DOHH2 (cell line): ENCODE measurements around the gene RNF168.

Source experiments
- H3F3A ChIP-seq: fragments of 200-600 bp; sonication (generic), shearing (Covaris generic); 2 replicates; pipeline ENCODE4 v1.6.0; 2016; ENCODE audit warnings: antibody characterized with exemption, mild to moderate bottlenecking; ENCODE audit not compliant: control insufficient read depth, insufficient read depth
- H3K27ac ChIP-seq: fragments of 200-600 bp; sonication (generic); 2 replicates; pipeline ENCODE4 v1.5.1; 2014; ENCODE audit warnings: low read depth, mild to moderate bottlenecking, low read length, moderate library complexity
- H3K27me3 ChIP-seq: fragments of 200-600 bp; sonication (generic); 2 replicates; pipeline ENCODE4 v1.6.1; 2014; ENCODE audit warnings: mild to moderate bottlenecking, low read length, mixed read lengths; ENCODE audit not compliant: control insufficient read depth
- H3K36me3 ChIP-seq: fragments of 200-600 bp; sonication (generic); 2 replicates; pipeline ENCODE4 v1.6.1; 2014; ENCODE audit warnings: mild to moderate bottlenecking, low read length, moderate library complexity, mixed read lengths; ENCODE audit not compliant: control insufficient read depth
- H3K4me1 ChIP-seq: fragments of 200-600 bp; sonication (generic); 2 replicates; pipeline ENCODE4 v1.6.1; 2014; ENCODE audit warnings: mild to moderate bottlenecking, low read length, mixed read lengths; ENCODE audit not compliant: control insufficient read depth
- H3K4me2 ChIP-seq: fragments of 200-600 bp; sonication (generic); 2 replicates; pipeline ENCODE4 v1.6.0; 2014; ENCODE audit warnings: mild to moderate bottlenecking, low read length, moderate library complexity
- H3K4me3 ChIP-seq: fragments of 200-600 bp; sonication (generic); 2 replicates; pipeline ENCODE4 v1.5.1; 2014; ENCODE audit warnings: mild to moderate bottlenecking, low read length, mixed read lengths
- H3K79me2 ChIP-seq: fragments of 200-600 bp; sonication (generic); 2 replicates; pipeline ENCODE4 v1.6.1; 2014; ENCODE audit warnings: mild to moderate bottlenecking, low read length, mixed read lengths; ENCODE audit not compliant: control insufficient read depth
- H3K9me2 ChIP-seq: fragments of 200-600 bp; sonication (generic); replicated peaks from 2 replicates; pipeline ENCODE4 v1.6.1; 2014; ENCODE audit warnings: mild to moderate bottlenecking, low read length, mixed read lengths; ENCODE audit not compliant: control insufficient read depth
- H3K9me3 ChIP-seq: fragments of 200-600 bp; sonication (generic); 2 replicates; pipeline ENCODE4 v1.6.1; 2014; ENCODE audit warnings: antibody characterized with exemption, low read length, mixed read lengths; ENCODE audit not compliant: control insufficient read depth, insufficient read depth
- H4K20me1 ChIP-seq: fragments of 200-600 bp; sonication (generic); 2 replicates; pipeline ENCODE4 v1.6.0; 2014; ENCODE audit warnings: low read depth, mild to moderate bottlenecking, antibody characterized with exemption, low read length, moderate library complexity; ENCODE audit not compliant: control insufficient read depth, insufficient read depth
- CTCF ChIP-seq: fragments of 200-600 bp; sonication (generic); IDR thresholded peaks from one replicate; pipeline ENCODE4 v1.5.1; 2014; ENCODE audit warnings: antibody characterized with exemption, mild to moderate bottlenecking, low read depth, low read length; ENCODE audit not compliant: poor library complexity, severe bottlenecking
- EZH2phosphoT487 ChIP-seq: fragments of 200-600 bp; sonication (generic); IDR thresholded peaks from 2 replicates; pipeline ENCODE4 v1.6.1; 2017; ENCODE audit warnings: borderline replicate concordance, mild to moderate bottlenecking, antibody characterized with exemption, low read length, moderate library complexity, mixed read lengths

Gene RNF168

GRCh38 chr3:196517919-196518318, 14.4 kb upstream of the RNF168 start:
- Histone ChIP-seq H3K4me1 (peaks cover 8% of the 10 kb centered on the region), H3K27ac (no peak overlapping the region), H3K4me2 (peak overlapping the region; percentile 14; the same call in 1 of the 2 replicates), H4K20me1 (no peaks in the 10 kb centered on the region), H3K4me3 (no peak overlapping the region), H3K36me3 (no peaks in the 10 kb centered on the region), H3K9me2 (no peaks in the 10 kb centered on the region), H3K79me2 (no peaks in the 10 kb centered on the region), H3K9me3 (peaks cover 31% of the 10 kb centered on the region), H3F3A (no peaks in the 10 kb centered on the region), H3K27me3 (no peaks in the 10 kb centered on the region)
- TF ChIP-seq CTCF (no peak), EZH2phosphoT487 (no peak)

DNA sequence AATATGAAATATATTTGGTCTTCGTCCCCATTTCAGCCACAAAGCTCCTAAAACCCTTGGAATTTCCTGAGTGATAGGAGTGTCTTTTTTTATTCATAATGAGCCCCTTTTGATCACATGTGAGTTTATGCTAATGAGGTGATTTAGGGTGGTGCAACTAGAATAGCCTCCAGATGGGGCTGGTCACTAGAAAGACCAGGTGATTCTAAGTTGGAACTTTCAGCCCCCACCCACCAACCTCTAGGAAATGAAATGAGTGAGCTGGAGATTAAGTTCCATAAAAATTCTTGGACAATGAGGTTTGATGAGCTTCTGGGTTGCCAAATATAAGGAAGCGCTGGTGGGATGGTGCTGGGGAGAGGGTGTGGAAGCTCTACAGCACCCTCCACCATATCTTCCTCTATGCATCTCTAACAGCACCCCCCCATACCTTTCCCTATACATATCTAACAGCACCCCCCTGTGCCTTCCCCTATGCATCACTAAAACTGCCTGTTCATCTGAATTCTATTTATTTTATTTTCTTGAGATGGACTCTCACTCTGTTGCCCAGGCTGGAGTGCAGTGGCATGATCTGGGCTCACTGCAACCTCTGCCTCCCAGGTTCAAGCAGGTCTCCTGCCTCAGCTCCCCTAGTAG, 13.7 kb upstream of the RNF168 start:
- Histone ChIP-seq H3K27ac (no peak overlapping the region), H3K4me1 (peaks cover 8% of the 10 kb centered on the region), H3K4me2 (no peak overlapping the region)

GRCh38 chr3:196514913-196515621, 11.5 kb upstream of the RNF168 start, which contains the start of gene SMCO1:
Gene SMCO1 (minus strand): TSS chr3:196515346. CDS start chr3:196515209, 137 bp downstream.
- TF ChIP-seq EZH2phosphoT487: no peak
- TF ChIP-seq CTCF: no peak
- no peaks in the 10 kb centered on the region for H3K36me3 ChIP-seq
- no peak within 1 kb of the TSS for H3K27ac ChIP-seq
- H3K4me2 ChIP-seq: no peak within 1 kb of the TSS
- no peaks in the 10 kb centered on the region for H3K27me3 ChIP-seq
- H4K20me1 ChIP-seq: no peaks in the 10 kb centered on the region
- peaks cover 22% of the 10 kb centered on the region for H3K9me3 ChIP-seq
- H3K9me2 ChIP-seq: no peaks in the 10 kb centered on the region
- peaks cover 8% of the 10 kb centered on the region for H3K4me1 ChIP-seq
- no peak within 1 kb of the TSS for H3K4me3 ChIP-seq
- no peaks in the 10 kb centered on the region for H3F3A ChIP-seq
- H3K79me2 ChIP-seq: no peaks in the 10 kb centered on the region

More for the DNA sequence above, 13.7 kb upstream of the RNF168 start:
- H3K36me3 ChIP-seq: no peaks in the 10 kb centered on the region
- H3K27me3 ChIP-seq: no peaks in the 10 kb centered on the region
- no peak overlapping the region for H3K4me3 ChIP-seq
- H3K9me3 ChIP-seq: peaks cover 31% of the 10 kb centered on the region
- H3K79me2 ChIP-seq: no peaks in the 10 kb centered on the region
- H3K9me2 ChIP-seq: no peaks in the 10 kb centered on the region
- no peaks in the 10 kb centered on the region for H3F3A ChIP-seq
- TF ChIP-seq CTCF (no peak), EZH2phosphoT487 (no peak)
- H4K20me1 ChIP-seq: no peaks in the 10 kb centered on the region
